ENCODE results near the gene CKS1B.

- no peak for TF ChIP-seq ZFP3 (CRISPR knock-in tag; IDR thresholded peaks at IDR 0.05)
- no peak for TF ChIP-seq RARB (CRISPR knock-in tag; IDR thresholded peaks at IDR 0.05)
- no peak for TF ChIP-seq OSR1 (CRISPR knock-in tag; IDR thresholded peaks at IDR 0.05)
These were observed 44.3 kb downstream of the CKS1B start for GRCh38 chr1:155018617-155019348.
